GM21825 (cell line): Measurements from ENCODE around the gene NHSL1.

ENCODE experiments used
- ATAC-seq: cut with Tn5 transposase; IDR thresholded peaks from one replicate; pipeline ENCODE4 v1.9.1; 2021; ENCODE audit warnings: mild to moderate bottlenecking, moderate library complexity; ENCODE audit not compliant: unreplicated experiment

Gene NHSL1

DNA sequence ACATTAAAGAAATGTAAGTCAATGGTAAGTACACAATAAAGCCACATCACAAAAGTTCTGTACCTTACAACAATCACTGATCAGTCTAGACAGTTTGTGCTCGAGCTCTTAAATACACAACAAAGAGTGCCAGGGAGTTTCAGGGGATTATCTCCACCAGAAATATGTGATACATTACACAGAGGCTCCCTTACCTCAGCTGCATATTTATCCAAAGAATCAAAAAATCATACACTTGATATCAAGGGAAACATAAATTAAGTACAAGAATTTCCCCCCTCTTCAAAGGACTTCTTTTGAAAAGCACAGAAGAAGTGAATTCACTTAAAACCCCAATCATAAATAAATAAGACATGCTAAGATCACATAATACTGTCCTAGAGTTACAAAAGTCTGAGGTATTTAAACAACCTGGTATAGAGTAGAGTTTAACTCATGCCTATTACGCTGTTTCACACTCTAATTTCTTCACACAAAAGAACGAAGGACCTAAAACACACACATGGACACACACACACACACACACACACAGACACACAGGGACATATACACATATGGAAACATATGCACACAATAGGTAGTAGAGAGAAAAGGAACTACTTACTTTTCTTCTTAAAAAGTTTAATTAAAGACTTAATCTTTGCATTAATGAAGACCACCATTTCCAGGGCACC, 528 bp downstream of the NHSL1 start:
- no peak for ATAC-seq

- ATAC-seq: no peak
These were observed 2.0 kb downstream of the NHSL1 start for GRCh38 chr6:138497286-138497685.

GRCh38 chr6:138494312-138494711, 5.0 kb downstream of the NHSL1 start:
- ATAC-seq: no peak

GRCh38 chr6:138493413-138493812, 5.9 kb downstream of the NHSL1 start:
- ATAC-seq: no peak

GRCh38 chr6:138492871-138493270, 6.4 kb downstream of the NHSL1 start:
- ATAC-seq: no peak

DNA sequence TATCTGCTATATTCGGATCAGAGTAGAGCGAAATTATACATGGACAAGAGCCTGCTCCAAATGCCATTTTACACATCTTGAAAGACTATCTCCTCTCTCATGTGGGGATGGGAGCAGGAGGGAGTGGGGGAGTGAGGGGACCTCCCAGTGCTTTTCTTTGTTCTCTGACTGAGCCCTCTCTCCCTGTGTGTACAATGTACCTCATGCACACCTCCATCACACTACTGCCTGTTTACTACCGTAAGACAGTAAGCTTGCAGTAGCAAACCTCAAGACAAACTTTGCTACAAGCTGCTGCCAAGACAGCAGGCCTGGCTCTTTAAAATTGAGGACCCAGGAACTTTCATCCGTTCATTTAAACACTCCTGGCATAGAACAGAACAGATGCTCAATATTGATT, 7.2 kb downstream of the NHSL1 start:
- ATAC-seq: no peak

GRCh38 chr6:138491017-138491416, 8.3 kb downstream of the NHSL1 start:
- no peak for ATAC-seq

- ATAC-seq: no peak
These were observed 9.4 kb downstream of the NHSL1 start for GRCh38 chr6:138489846-138490245.

DNA sequence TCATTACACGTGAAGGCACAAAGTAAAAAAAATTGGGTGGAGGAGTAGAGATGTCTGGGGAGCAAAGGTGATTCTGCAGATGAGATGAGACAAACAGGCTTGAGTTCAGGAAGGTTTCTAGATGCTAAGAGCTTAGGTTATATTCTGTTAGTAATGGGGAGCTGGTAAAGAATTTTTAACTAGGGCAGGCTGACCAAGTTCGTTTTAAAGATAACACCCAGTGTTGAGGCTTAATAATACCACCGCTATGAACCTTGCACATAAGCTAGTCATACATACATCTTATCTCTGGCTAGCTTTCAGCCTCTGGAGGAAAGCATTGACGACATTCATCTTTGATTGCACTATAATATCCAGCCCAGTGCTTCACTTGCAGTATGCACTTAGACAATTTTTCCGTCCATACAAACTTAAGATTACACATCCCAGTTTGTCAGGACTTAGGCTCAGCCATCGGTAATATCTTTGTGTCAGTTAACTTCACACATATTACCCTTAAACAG, 12.1 kb downstream of the NHSL1 start:
- ATAC-seq: no peak

DNA sequence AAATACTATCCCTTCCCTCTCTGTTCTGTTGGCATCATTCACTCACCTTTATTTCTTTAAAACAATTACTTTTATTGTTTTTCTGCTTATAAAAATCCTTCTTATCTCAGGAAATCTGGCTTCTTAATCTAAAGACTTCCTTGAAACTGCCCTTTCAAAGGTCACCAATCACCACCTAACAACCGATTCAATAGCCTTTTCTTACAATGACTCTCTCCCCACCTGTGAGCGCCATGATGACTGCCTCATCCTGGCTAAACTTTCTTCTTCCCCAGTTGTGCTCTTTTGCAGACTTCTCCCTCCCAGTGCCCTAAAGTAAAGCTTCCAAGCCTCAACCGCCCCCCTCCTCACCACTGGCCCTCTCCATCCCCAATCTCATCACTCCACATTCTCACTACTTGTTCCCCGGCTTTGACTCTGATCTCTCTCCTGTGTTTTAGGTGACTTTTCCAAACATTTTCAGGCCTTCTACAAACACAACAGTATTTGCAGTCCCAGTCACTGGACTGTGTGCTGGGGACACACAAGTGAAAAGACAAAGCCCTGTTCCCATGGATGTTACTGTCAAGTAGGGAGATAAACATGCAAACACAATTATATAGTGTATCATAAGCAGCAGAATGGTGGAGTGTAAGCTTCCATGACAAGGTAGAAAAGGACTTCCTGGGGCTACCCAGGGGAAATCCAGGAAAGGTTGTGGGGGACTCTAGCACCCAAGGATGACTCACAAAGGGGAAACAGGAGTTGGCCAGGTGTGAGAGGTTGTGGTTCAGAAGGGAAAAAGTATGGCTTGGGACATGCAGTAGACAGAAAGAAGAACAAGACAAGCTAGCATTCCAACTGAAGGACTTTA, 12.8 kb downstream of the NHSL1 start:
- ATAC-seq: no peak

DNA sequence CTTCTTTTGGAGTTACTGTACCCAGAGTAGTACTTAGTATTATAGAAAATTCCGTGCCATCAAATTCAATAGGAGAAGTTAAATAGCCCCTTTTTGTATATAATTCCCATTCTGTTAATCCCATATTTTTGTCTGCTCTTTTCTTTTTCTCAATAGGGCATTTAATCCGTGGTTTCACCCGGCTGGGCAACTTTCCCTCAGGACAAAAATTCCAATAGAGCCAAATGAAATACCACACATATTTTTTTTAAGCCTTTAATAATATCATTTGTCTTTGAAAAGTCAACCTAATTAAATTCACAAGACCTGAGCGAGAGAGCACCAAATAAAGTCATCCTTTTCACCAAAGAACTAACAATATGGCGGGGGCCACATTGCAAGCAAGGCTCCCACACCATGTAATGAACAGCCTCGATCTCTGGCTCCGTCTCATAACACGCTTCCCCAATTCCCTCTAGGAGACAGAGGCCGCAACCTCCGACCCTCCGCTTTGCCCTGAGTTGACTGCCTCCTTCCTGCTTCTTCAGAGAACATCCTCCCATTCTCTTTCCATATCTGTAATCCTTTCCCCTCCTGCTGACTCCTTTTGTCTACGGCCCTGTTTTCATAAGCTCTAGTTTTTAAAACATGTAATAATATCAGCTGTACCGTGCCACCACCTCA, 13.6 kb downstream of the NHSL1 start:
- no peak for ATAC-seq

GRCh38 chr6:138485005-138485545, 14.2 kb downstream of the NHSL1 start:
- no peak for ATAC-seq

DNA sequence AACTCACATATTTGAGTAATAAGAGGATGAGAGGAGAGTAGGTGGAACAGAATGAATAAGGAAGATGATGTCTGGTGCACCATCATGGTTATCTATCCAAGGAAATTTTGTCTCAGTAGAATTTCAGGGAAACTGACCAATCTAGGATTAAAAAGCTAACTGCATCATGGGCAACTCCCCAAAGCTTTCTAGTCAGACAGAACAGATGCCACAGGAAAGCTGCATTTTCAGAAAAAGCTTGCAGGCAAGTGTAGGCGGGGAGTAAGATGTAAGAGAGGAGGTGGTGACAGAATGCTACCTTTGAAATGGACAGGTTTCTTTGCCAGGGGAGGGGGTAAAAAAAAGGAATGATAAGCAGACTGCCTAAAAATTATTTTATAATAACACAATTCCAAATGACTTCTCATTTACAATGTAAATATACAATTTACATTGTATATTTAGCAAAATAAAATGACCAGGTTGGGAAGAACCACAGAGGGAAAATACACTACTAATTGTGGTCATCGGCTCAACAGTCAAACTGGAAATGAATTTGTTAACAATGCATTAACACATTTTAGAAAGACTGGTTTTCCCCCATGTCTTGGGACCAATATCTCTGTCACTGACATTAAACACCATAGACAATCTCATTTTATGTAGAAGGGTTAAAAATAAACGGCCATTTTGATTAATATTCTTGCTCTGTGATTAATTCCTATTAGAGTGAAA, 15.1 kb downstream of the NHSL1 start:
- ATAC-seq: no peak

- no peak for ATAC-seq
These were observed 16.5 kb downstream of the NHSL1 start for GRCh38 chr6:138482816-138483215.

DNA sequence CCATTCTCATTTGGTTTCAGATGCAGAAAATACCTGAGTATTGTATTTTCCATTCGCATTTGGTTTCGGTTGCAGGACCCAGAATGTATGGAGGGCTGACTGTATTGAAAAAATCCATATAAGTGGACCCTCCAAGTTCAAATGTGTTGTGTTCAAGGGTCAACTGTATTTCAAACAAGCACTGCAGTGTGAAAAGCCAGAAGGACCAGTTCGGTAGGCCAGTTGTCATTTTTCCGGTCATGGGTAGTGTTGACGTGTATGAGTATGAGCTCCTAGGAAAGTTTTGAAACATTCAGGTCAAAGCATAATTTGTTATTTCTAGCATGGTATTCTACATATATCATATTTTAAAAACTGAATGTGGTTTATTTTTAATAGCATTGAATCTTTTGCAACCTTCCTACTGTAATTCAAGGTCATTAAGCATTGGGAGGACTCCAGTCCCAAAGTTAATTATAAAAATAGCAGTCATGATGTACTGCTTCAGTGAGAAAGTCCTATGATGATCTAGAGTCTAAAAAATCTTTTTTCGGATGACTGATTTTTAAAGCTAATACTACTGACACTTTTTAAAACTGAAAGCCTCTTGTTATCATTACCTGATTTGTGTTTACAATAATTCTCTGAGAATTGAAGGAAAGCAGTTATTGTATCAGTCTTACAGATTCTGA, 18.9 kb downstream of the NHSL1 start:
- ATAC-seq: no peak

- ATAC-seq: no peak
These were observed 21.3 kb downstream of the NHSL1 start for GRCh38 chr6:138477913-138478539.

- no peak for ATAC-seq
These were observed 23.2 kb downstream of the NHSL1 start for GRCh38 chr6:138476116-138476515.

DNA sequence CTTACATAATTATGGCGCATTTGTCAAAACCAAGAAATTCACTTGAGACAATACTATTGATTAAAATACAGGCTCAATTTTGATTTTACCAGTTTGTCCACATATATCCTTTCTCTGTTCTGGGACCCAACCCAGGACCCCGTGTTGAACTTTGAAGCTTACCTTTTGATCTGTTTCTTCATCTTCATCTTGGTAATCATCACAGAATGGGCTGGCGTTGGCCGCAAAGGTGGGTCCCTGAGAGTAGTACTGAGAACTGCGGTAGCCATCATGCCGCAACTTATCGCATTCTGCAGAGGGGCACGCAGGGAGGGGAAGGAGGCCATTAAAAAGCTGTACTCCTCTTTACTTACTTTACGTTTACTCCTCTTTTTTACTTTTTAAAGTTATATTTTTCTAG, 26.1 kb downstream of the NHSL1 start:
- no peak for ATAC-seq

GRCh38 chr6:138468320-138469015, 30.8 kb downstream of the NHSL1 start:
- ATAC-seq: no peak
